ENCODE results near the gene CNOT6. TPM values are rescaled to one million over a fixed set of nuclear protein-coding genes. Genes with fewer than 3 reads are reported as not detected.

CNOT6 gene
- total and polyA plus RNA-seq, 8 donors: 4.7 to 38.2 (median 12.5) TPM

GRCh38 chr5:180609817-180610550 is 115.8 kb downstream of the CNOT6 start:
- TF ChIP-seq POLR2AphosphoS5 (IDR thresholded peaks at IDR 0.05): no peak
- no peak for TF ChIP-seq POLR2A (IDR thresholded peaks at IDR 0.05)
- no peak for TF ChIP-seq CTCF (IDR thresholded peaks at IDR 0.05)
- no peak for TF ChIP-seq EP300 (IDR thresholded peaks at IDR 0.05)
- 77 to 87% (median 82%) methylated on average over 11 to 23 of the region's 23 CpGs for WGBS, 5 donors
- H3K36me3 ChIP-seq: no peaks in the 10 kb centered on the region
- no peaks in the 10 kb centered on the region for H3K4me1 ChIP-seq
- intact Hi-C loops (cut with DNase I; ENCODE audit: low total_unique reads): no loop called here
- no peaks in the 10 kb centered on the region for H3K9me3 ChIP-seq
- H3K4me3 ChIP-seq: no peak overlapping the region
- no peak overlapping the region for H3K27ac ChIP-seq
- DNase-seq: no peak
- peaks cover 0 to 5% (median 0%) of the 10 kb centered on the region in 3 donors for H3K27me3 ChIP-seq

- no peaks in the 10 kb centered on the region for H3K36me3 ChIP-seq
- H3K27me3 ChIP-seq: peaks cover 0 to 9% (median 0%) of the 10 kb centered on the region in 3 donors
- no peaks in the 10 kb centered on the region for H3K9me3 ChIP-seq
- no peak overlapping the region for H3K4me3 ChIP-seq
- intact Hi-C loops (cut with DNase I; ENCODE audit: low total_unique reads): no loop called here
- no peak for DNase-seq
- TF ChIP-seq POLR2AphosphoS5 (IDR thresholded peaks at IDR 0.05): no peak
- no peak for TF ChIP-seq EP300 (IDR thresholded peaks at IDR 0.05)
- no peaks in the 10 kb centered on the region for H3K4me1 ChIP-seq
- H3K27ac ChIP-seq: no peak overlapping the region
- 70 to 85% (median 76%) methylated on average over 19 to 30 of the region's 30 CpGs for WGBS, 5 donors
Observed at GRCh38 chr5:180611140-180611850, 117.1 kb downstream of the CNOT6 start.

- Histone ChIP-seq H3K4me3 (no peak overlapping the region), H3K36me3 (no peaks in the 10 kb centered on the region), H3K4me1 (no peaks in the 10 kb centered on the region), H3K27me3 (peaks cover 0 to 16% (median 0%) of the 10 kb centered on the region in 3 donors), H3K27ac (no peak overlapping the region), H3K9me3 (no peaks in the 10 kb centered on the region)
- no peak for TF ChIP-seq EP300 (IDR thresholded peaks at IDR 0.05)
- no peak for TF ChIP-seq POLR2A (IDR thresholded peaks at IDR 0.05)
- no peak for TF ChIP-seq CTCF (IDR thresholded peaks at IDR 0.05)
- TF ChIP-seq POLR2AphosphoS5 (IDR thresholded peaks at IDR 0.05): no peak
- no peak for DNase-seq
- intact Hi-C loops (cut with DNase I; ENCODE audit: low total_unique reads): no loop called here
- WGBS, 5 donors: 73 to 86% (median 82%) methylated on average over 11 to 15 of the region's 15 CpGs
Observed at GRCh38 chr5:180612683-180613082, 118.5 kb downstream of the CNOT6 start.

- TF ChIP-seq POLR2AphosphoS5 (IDR thresholded peaks at IDR 0.05): no peak
- no peak for TF ChIP-seq CTCF (IDR thresholded peaks at IDR 0.05)
- no peak for TF ChIP-seq EP300 (IDR thresholded peaks at IDR 0.05)
- TF ChIP-seq POLR2A (IDR thresholded peaks at IDR 0.05): no peak
- 76 to 80% (median 79%) methylated on average over 16 to 19 of the region's 19 CpGs for WGBS, 5 donors
- intact Hi-C loops (cut with DNase I; ENCODE audit: low total_unique reads): no loop called here
- Histone ChIP-seq H3K27ac (no peak overlapping the region), H3K27me3 (peaks cover 0 to 17% (median under 1%) of the 10 kb centered on the region in 3 donors), H3K4me3 (no peak overlapping the region), H3K36me3 (no peaks in the 10 kb centered on the region), H3K9me3 (no peaks in the 10 kb centered on the region), H3K4me1 (peaks cover 0 to under 1% (median 0%) of the 10 kb centered on the region in 4 donors)
- no peak for DNase-seq
Observed at GRCh38 chr5:180613188-180613813, 119.1 kb downstream of the CNOT6 start.

All from stomach (tissue), 9 donors.